IPS DF 6.9 (cell line): ENCODE data around the gene SNX5.

Experiments used
- DNase-seq: peaks from one replicate; pipeline ENCODE4 v3.0.0-alpha.2; 2013; ENCODE audit warnings: low read depth, low spot score
- H3K27ac ChIP-seq: one replicate; pipeline ENCODE4 v1.5.1; 2013; ENCODE audit warnings: low read length, control low read depth
- H3K27me3 ChIP-seq: 2 replicates; pipeline ENCODE4 v1.6.1; 2013; ENCODE audit warnings: mild to moderate bottlenecking, low read length; ENCODE audit not compliant: control insufficient read depth, insufficient read depth
- H3K36me3 ChIP-seq: 2 replicates; pipeline ENCODE4 v1.6.1; 2013; ENCODE audit warnings: low read length; ENCODE audit not compliant: control insufficient read depth, insufficient read depth
- H3K4me1 ChIP-seq: 2 replicates; pipeline ENCODE4 v1.6.1; 2013; ENCODE audit warnings: low read length; ENCODE audit not compliant: control insufficient read depth, insufficient read depth
- H3K4me3 ChIP-seq: 2 replicates; pipeline ENCODE4 v1.5.1; 2013; ENCODE audit warnings: mild to moderate bottlenecking, low read length
- H3K9me3 ChIP-seq: 2 replicates; pipeline ENCODE4 v1.6.1; 2013; ENCODE audit warnings: low read length, inconsistent platforms; ENCODE audit not compliant: control insufficient read depth, insufficient read depth
- WGBS: extraction: QIAGEN DNeasy Blood & Tissue Kit; methylation state at CpG from one replicate; pipeline ENCODE4 v1.1.7; 2013; ENCODE audit warnings: mixed read lengths, missing lambda C conversion rate; ENCODE audit not compliant: insufficient read length, insufficient coverage; 5-methylcytosine and 5-hydroxymethylcytosine counted together

Gene SNX5

GRCh38 chr20:17897566-17898307 is 70.9 kb downstream of the SNX5 start:
- H3K9me3 ChIP-seq, result no peaks in the 10 kb centered on the region
- H3K36me3 ChIP-seq, result no peaks in the 10 kb centered on the region
- no CpG with 5 or more reads among the region's 1 CpG for WGBS
- H3K4me3 ChIP-seq, result no peak overlapping the region
- no peaks in the 10 kb centered on the region for H3K27me3 ChIP-seq
- 0 out of 2 replicates have a peak, but pooled peaks cover 1% of the 10 kb centered on the region for H3K4me1 ChIP-seq
- no peak for DNase-seq
- H3K27ac ChIP-seq, result no peak overlapping the region

GRCh38 chr20:17896771-17897369 is 71.7 kb downstream of the SNX5 start:
- Histone ChIP-seq H3K4me3 (no peak overlapping the region), H3K4me1 (0 out of 2 replicates have a peak, but pooled peaks cover 1% of the 10 kb centered on the region)

DNA sequence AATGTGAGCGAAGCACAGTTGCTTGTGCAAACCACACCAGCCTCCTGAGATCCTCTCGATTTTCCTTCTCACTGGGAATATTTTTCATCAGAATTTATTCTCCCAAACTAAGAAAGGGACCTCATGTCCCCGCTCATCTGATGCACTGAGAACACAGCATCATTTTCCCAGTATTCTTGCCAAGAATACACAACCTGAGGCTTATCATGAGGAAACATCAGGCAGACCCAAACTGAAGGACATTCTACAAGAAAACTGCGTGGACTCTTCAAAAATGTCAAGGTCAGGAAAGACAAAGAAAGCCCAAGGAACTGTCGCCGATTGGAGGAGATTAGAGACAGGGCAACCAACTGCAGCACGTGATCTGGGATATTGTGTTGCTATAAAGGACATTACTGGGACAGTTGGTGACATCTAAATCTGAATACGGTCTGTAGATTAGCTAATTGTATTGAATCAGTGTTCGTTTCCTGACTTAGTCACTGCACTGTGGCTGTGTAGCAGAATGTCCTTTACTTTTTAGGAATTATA is 72.3 kb downstream of the SNX5 start:
- no peak overlapping the region for H3K27ac ChIP-seq
- H3K4me3 ChIP-seq, result no peak overlapping the region
- no peaks in the 10 kb centered on the region for H3K9me3 ChIP-seq
- 0 out of 2 replicates have a peak, but pooled peaks cover 1% of the 10 kb centered on the region for H3K4me1 ChIP-seq
- DNase-seq, result no peak
- H3K36me3 ChIP-seq, result no peaks in the 10 kb centered on the region
- no peaks in the 10 kb centered on the region for H3K27me3 ChIP-seq
- WGBS, result no CpG with 5 or more reads among the region's 9 CpGs

More at GRCh38 chr20:17896771-17897369, 71.7 kb downstream of the SNX5 start:
- Histone ChIP-seq H3K9me3 (no peaks in the 10 kb centered on the region), H3K36me3 (no peaks in the 10 kb centered on the region), H3K27me3 (no peaks in the 10 kb centered on the region), H3K27ac (no peak overlapping the region)
- no CpG with 5 or more reads among the region's 3 CpGs for WGBS
- DNase-seq, result no peak

GRCh38 chr20:17895641-17896171 is 72.9 kb downstream of the SNX5 start:
- H3K36me3 ChIP-seq, result no peaks in the 10 kb centered on the region
- no peaks in the 10 kb centered on the region for H3K9me3 ChIP-seq
- WGBS, result no CpG with 5 or more reads among the region's 17 CpGs
- DNase-seq, result no peak
- H3K27me3 ChIP-seq, result no peaks in the 10 kb centered on the region
- 0 out of 2 replicates have a peak, but pooled peaks cover 1% of the 10 kb centered on the region for H3K4me1 ChIP-seq
- no peak overlapping the region for H3K27ac ChIP-seq
- H3K4me3 ChIP-seq, result no peak overlapping the region

- no peaks in the 10 kb centered on the region for H3K36me3 ChIP-seq
- no peak overlapping the region for H3K4me3 ChIP-seq
- DNase-seq, result no peak
- H3K4me1 ChIP-seq, result 0 out of 2 replicates have a peak, but pooled peaks cover 1% of the 10 kb centered on the region
- H3K27me3 ChIP-seq, result no peaks in the 10 kb centered on the region
- H3K9me3 ChIP-seq, result peaks cover 2% of the 10 kb centered on the region
- no peak overlapping the region for H3K27ac ChIP-seq
- WGBS, result no CpG with 5 or more reads among the region's 3 CpGs
Observed at GRCh38 chr20:17893445-17893844, 75.1 kb downstream of the SNX5 start.

- no peaks in the 10 kb centered on the region for H3K36me3 ChIP-seq
- no peaks in the 10 kb centered on the region for H3K27me3 ChIP-seq
- H3K4me3 ChIP-seq, result no peak overlapping the region
- no CpG with 5 or more reads among the region's 2 CpGs for WGBS
- no peak overlapping the region for H3K27ac ChIP-seq
- DNase-seq, result no peak
- peaks cover 2% of the 10 kb centered on the region for H3K9me3 ChIP-seq
- H3K4me1 ChIP-seq, result 0 out of 2 replicates have a peak, but pooled peaks cover 1% of the 10 kb centered on the region
Observed at GRCh38 chr20:17892189-17892938, 76.2 kb downstream of the SNX5 start.
